ENCODE results near the gene ODC1.
A peak's percentile ranks its signal among the peaks of the same experiment; 100 is the strongest.
"Not testable (repeated sequence)": the region's sequence is repeated elsewhere in the genome, so short reads cannot be mapped to it uniquely, and the experiment has no call there.

The ODC1 gene

GRCh38 chr2:10452312-10452711 lies 4.2 kb upstream of the ODC1 start:
- DNase-seq = peak; percentile 43

DNA sequence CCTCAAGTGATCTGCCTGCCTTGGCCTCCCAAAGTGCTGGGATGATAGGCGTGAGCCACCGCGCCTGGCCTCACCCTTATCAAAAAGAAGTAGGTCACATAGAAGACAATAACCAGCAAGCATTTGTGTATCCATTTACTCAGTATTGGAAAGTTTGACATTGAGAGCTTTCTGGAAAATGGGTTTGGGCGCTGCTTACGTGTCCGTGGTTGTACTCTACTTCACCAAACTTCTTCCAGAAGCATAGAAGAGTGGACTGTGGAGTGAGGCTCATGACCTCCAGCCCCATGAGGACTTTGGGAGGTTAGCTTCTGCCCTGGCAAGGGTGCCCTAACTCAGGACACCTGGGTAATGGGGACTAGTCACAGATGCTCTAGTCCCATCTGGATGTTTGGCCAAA lies 3.7 kb upstream of the ODC1 start:
- no peak for DNase-seq

DNA sequence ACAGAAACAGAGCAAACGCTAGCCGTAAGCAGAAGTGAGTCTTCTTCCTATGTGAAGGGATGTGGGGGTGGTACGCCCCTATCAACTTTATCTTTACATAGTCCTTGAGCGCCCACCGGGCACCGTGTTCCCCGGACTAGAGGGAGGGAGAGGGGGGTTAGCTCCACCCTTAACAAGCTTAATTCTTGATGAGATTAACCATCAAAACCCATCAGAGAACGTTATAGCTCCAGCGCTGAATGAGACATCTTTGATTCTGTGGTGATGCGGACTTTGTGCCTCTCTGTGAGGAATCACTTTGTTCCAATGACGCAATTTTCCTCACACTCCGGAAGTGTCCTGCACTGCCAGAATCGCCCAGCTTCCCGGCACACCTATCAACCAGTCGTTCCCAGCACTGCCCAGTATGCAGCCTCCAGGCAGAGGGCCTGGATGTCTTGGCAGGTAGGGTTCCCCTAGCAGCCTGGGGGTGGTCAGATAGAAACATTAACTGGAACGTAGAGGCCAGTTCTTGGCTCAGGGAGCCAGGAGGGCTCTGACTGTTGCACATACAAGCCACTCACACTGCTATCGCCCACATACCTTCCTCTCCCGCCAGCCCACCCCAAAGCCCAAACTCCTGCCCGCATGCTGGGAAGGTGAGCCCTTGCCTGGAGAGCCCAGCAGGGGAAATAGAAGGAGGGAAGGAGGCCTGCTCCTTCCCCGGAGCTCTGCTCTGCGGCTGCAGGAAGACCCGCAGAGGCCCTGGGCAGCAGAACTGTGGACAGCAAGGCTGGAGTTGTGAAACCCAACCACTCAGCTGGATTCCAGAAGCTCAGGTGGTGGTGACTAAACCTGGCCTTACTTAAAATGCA lies 1.9 kb upstream of the ODC1 start:
- no peak for DNase-seq

GRCh38 chr2:10449486-10449831 lies 1.3 kb upstream of the ODC1 start:
- DNase-seq = no peak

DNA sequence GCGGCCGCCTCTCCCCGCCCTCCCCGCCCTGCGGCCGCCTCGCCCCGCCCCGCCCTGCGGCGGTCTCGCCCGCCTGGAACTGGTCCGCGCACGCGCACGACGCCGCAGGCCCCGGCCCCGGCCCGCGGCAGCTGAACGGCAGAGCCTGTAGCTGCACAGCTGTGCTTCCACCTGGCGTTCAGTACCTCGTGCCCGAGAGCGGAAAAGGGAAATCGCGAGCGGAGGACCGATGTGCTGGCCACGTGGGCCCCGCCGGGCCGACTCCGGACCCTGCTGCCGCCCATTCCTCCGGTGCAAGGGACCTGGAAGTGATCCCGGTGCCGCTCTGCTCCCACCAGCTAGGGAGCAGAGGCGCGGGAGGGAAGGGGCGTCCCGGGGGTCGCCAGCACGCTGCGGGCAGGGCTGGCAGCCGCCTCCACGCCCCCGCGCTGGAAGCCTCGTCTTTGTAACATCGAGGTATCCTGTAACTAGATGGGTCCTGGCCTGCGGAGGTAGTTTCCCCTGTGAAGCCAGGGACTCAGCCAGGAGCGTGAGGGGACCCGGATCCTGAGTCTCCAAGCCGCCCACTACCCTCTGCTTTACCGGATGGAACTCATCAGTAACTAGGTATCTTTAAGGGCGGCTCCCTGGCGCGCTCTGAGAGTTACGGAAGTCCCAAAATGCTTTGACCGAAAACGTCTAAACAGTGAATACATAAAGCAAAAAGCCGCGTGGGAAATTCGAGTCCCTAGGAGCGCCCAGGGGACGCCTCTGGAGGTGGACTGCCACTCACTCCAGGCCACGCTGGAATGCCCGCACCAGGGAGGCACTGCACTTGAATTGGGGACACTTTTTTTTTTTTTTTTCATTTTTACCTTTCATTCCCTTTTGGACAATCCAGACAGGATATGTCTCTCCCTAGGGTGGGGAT lies 704 bp upstream of the ODC1 start:
- peak; percentile 80 for DNase-seq

- peak; percentile 5 for DNase-seq
Measured at GRCh38 chr2:10447300-10447894, 730 bp downstream of the ODC1 start.

DNA sequence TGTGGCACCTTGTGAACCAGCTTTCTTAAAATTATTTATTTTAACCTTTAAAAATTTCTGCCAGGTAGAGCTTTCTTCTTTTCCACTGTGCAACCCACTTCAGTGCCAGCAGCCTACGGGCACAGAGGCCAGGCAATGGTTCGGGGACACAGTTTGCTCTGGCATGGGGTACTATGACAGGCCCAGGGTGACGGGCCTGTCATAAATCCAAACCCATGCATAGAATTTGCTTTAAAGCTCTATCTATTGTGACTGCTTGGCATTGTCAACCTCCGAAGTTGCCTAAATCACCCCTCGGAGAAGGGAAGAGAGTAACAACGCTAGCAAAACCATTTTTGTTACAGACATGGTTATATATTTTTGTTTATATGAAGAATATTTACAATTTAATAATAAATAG lies 1.5 kb downstream of the ODC1 start:
- DNase-seq = no peak

DNA sequence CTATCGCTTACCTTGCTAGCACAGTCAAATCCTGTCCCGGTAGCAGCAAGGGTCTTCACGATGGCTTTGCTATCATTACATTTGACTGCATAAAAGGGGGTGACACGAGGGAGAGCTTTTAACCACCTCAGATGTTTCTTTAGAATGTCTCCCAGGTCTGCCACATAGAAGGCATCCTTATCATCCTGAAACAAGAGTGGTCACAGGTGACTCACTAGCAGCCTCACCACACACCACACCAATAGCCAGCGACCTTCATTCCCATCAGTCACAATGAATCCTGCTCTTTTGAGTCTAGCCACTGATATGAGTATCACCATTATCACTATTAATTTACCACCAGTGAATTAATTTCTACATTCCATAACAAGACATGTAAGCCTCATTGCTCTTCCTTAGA lies 3.7 kb downstream of the ODC1 start:
- DNase-seq = no peak

DNA sequence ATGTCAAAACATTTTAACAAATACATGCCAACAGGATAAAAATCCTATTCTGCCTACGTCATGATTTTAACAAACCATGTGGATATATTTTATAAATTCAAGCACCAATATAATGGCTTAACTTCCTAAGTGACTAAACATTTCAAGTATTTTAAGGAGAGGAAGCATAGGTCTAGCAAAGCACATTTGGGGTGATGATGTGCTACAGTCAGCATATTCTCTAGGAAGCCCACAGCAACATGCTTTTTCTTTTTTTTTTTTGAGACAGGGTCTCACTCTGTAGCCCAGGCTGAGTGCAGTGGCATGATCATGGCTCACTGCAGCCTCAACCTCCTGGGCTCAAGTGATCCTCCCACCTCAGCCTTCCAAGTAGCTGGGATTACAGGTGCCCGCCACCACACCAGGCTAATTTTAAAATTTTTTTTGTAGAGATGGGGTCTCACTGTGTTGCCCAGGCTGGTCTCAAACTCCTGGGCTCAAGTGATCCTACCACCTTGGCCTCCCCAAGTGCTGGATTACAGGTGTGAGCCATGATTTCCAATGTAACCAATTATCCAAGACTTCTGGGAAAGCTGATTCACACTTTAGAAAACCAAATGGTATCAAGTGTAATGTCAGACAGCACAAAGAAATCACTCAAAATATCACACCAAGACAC lies 5.5 kb downstream of the ODC1 start:
- DNase-seq = not testable (repeated sequence)

DNA sequence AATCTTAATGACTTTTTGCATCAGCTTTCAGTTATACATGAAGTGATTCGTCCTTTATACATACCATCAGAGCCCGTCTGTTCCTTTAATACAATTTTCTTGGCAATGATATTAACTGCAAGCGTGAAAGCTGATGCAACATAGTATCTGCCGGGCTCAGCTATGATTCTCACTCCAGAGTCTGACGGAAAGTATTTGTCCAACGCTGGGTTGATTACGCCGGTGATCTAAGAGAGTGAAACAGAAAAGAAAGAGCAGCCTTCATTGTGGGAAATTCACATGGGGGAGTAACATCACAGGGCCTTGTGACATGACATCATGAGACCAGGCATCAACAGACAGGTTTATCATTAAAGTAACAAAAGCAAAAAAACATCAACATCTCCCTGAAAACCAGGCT lies 6.2 kb downstream of the ODC1 start:
- DNase-seq = no peak

- no peak for DNase-seq
Measured at GRCh38 chr2:10440736-10441135, 7.4 kb downstream of the ODC1 start.

DNA sequence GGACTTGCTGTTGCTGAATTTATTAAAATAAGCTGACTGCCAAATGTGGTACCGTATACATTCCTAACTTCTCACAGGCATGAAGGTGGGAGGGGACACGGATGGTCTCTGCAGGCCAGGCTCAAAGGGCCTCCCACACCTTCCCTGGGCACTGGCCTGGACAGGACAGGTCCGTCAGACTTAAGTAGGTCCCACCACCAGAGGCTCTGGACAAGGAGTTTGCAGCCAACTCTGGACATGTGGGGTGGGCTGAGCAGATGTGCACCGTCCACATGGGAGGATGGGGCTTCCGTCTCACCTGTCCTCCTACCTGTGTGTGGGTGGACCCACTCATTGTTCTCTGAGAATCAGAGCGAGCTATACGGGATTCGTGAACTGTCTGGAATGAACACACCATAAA lies 8.2 kb downstream of the ODC1 start:
- no peak for DNase-seq

- DNase-seq = no peak
Measured at GRCh38 chr2:10439185-10439879, 8.8 kb downstream of the ODC1 start.

- no peak for DNase-seq
Measured at GRCh38 chr2:10438688-10439087, 9.4 kb downstream of the ODC1 start.

- DNase-seq = no peak
Measured at GRCh38 chr2:10437806-10438205, 10.3 kb downstream of the ODC1 start.

DNA sequence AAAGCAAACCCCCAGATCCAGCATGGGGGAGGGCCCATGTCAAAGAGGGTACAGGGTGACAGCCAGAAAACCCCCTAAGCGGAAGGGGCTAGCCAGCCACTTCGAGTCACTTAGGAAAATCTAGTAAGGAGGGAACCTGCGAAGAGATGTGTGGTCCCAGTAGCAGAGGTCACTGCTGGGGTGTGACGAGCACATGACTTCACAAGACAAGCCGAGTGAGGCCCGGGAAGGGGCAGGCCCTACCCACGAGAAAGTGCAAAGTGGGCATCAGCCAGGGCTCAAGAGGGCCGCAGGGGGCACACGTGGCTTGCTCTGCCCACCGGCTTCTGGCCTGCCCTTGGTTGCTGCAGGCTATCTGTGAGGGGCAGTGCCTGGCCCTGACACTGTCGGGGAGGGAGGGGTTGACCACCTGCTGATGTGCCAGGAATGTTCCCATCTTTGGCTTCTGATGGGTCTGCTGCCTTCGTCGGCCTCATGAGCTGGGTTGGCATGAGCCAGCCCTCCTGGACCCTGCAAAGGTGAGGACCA lies 11.5 kb downstream of the ODC1 start:
- no peak for DNase-seq

- DNase-seq = no peak
Measured at GRCh38 chr2:10435820-10436204, 12.3 kb downstream of the ODC1 start.

GRCh38 chr2:10434886-10435819 lies 13.0 kb downstream of the ODC1 start:
- peak; percentile 70 for DNase-seq

- no peak for DNase-seq
Measured at GRCh38 chr2:10433947-10434885, 13.9 kb downstream of the ODC1 start.
